Naive B cell (primary cell): ENCODE data around the gene PELO. TPM values are rescaled to one million over a fixed set of nuclear protein-coding genes. Genes with fewer than 3 reads are reported as not detected.

Experiments
- ATAC-seq, 2 donors: fragments of 150-1000 bp; cut with Tn5 transposase; 2 replicates each; pipeline ENCODE4 v1.10.0; 2021; ENCODE audit warnings: low read depth in 2 of 2, mild to moderate bottlenecking in 2 of 2, moderate library complexity in 2 of 2
- DNase-seq: peaks from one replicate; pipeline ENCODE4 v3.0.0; 2022
- H3K27ac Mint-ChIP-seq, 6 donors: one replicate each; pipeline ENCODE4 v1.8.0; 2020 to 2022; ENCODE audit warnings: mild to moderate bottlenecking in 6 of 6, mixed read lengths in 6 of 6, moderate library complexity in 5 of 6, inconsistent platforms in 2 of 6
- H3K27me3 Mint-ChIP-seq, 3 donors: one replicate each; pipeline ENCODE4 v1.8.0; 2021 to 2022; ENCODE audit warnings: mixed read lengths in 3 of 3, mild to moderate bottlenecking in 1 of 3
- H3K36me3 Mint-ChIP-seq, 2 donors: one replicate each; pipeline ENCODE4 v1.8.0; 2020 to 2022; ENCODE audit warnings: mixed read lengths in 2 of 2, inconsistent platforms in 1 of 2, mild to moderate bottlenecking in 1 of 2
- H3K4me1 Mint-ChIP-seq, 3 donors: one replicate each; pipeline ENCODE4 v1.8.0; 2020 to 2022; ENCODE audit warnings: mixed read lengths in 3 of 3, inconsistent platforms in 1 of 3, mild to moderate bottlenecking in 1 of 3, moderate library complexity in 1 of 3
- H3K4me3 Mint-ChIP-seq, 8 donors: one replicate each; pipeline ENCODE4 v1.8.0; 2020 to 2022; ENCODE audit warnings: mild to moderate bottlenecking in 8 of 8, mixed read lengths in 8 of 8, moderate library complexity in 8 of 8, inconsistent platforms in 2 of 8
- H3K9me3 Mint-ChIP-seq, 7 donors: one replicate each; pipeline ENCODE4 v1.8.0; 2020 to 2022; ENCODE audit warnings: mixed read lengths in 7 of 7, mild to moderate bottlenecking in 5 of 7, inconsistent platforms in 2 of 7, moderate library complexity in 1 of 7
- polyA plus RNA-seq, 6 donors: library from polyadenylated mRNA; unstranded; fragments of 300-500 nt; fragmentation: Illumina TruSeq; gene quantifications; one replicate each; pipeline ENCODE4 v1.2.3, GENCODE V29; 2021; ENCODE audit warnings: low read depth in 6 of 6

PELO gene
- polyA plus RNA-seq, 6 donors from 2014 or later = 1.3 to 3.6 (median 1.8) TPM

GRCh38 chr5:52758014-52758413 lies 29.7 kb upstream of the PELO start:
- DNase-seq (no peak), ATAC-seq (no peak)
- Mint-ChIP-seq H3K9me3 (no peaks in the 10 kb centered on the region), H3K27me3 (peaks cover 7 to 12% (median 8%) of the 10 kb centered on the region in 3 donors), H3K4me1 (no peaks in the 10 kb centered on the region), H3K36me3 (no peaks in the 10 kb centered on the region), H3K27ac (no peak overlapping the region), H3K4me3 (no peak overlapping the region)

- no peaks in the 10 kb centered on the region for H3K36me3 Mint-ChIP-seq
- no peak for ATAC-seq
These were observed 28.4 kb upstream of the PELO start for GRCh38 chr5:52759331-52759730.

GRCh38 chr5:52760695-52761366 lies 26.9 kb upstream of the PELO start:
- no peak for DNase-seq
- Mint-ChIP-seq H3K4me3 (no peak overlapping the region), H3K4me1 (no peaks in the 10 kb centered on the region), H3K9me3 (peaks cover 0 to 2% (median 0%) of the 10 kb centered on the region in 7 donors), H3K27me3 (no peaks in the 10 kb centered on the region), H3K36me3 (no peaks in the 10 kb centered on the region), H3K27ac (no peak overlapping the region)
- ATAC-seq = no peak

More at GRCh38 chr5:52759331-52759730, 28.4 kb upstream of the PELO start:
- no peaks in the 10 kb centered on the region for H3K4me1 Mint-ChIP-seq
- H3K4me3 Mint-ChIP-seq = no peak overlapping the region
- H3K27ac Mint-ChIP-seq = no peak overlapping the region
- H3K27me3 Mint-ChIP-seq = no peaks in the 10 kb centered on the region
- H3K9me3 Mint-ChIP-seq = no peaks in the 10 kb centered on the region
- no peak for DNase-seq

GRCh38 chr5:52767217-52767743 lies 20.4 kb upstream of the PELO start:
- Mint-ChIP-seq H3K4me1 (no peaks in the 10 kb centered on the region), H3K36me3 (no peaks in the 10 kb centered on the region), H3K9me3 (peaks cover 0 to 2% (median 0%) of the 10 kb centered on the region in 7 donors), H3K27ac (no peak overlapping the region), H3K27me3 (peaks cover 0 to 2% (median 0%) of the 10 kb centered on the region in 3 donors), H3K4me3 (no peak overlapping the region)
- DNase-seq = no peak
- ATAC-seq = no peak

- DNase-seq = no peak
These were observed 19.8 kb upstream of the PELO start for GRCh38 chr5:52767766-52768480.

GRCh38 chr5:52769061-52769460 lies 18.7 kb upstream of the PELO start:
- no peak for ATAC-seq
- no peaks in the 10 kb centered on the region for H3K36me3 Mint-ChIP-seq
- peaks cover 0 to 2% (median 0%) of the 10 kb centered on the region in 7 donors for H3K9me3 Mint-ChIP-seq
- no peak overlapping the region for H3K27ac Mint-ChIP-seq
- no peak for DNase-seq
- H3K4me3 Mint-ChIP-seq = no peak overlapping the region
- no peaks in the 10 kb centered on the region for H3K4me1 Mint-ChIP-seq
- peaks cover 2 to 12% (median 5%) of the 10 kb centered on the region in 3 donors for H3K27me3 Mint-ChIP-seq

More at GRCh38 chr5:52767766-52768480, 19.8 kb upstream of the PELO start:
- Mint-ChIP-seq H3K27ac (no peak overlapping the region), H3K36me3 (no peaks in the 10 kb centered on the region), H3K27me3 (peaks cover 0 to 8% (median 0%) of the 10 kb centered on the region in 3 donors), H3K4me1 (no peaks in the 10 kb centered on the region), H3K9me3 (peaks cover 0 to 2% (median 0%) of the 10 kb centered on the region in 7 donors), H3K4me3 (no peak overlapping the region)
- ATAC-seq = no peak

- ATAC-seq = no peak
- H3K4me3 Mint-ChIP-seq = no peak overlapping the region
- DNase-seq = no peak
- H3K9me3 Mint-ChIP-seq = peaks cover 0 to 2% (median 0%) of the 10 kb centered on the region in 7 donors
- H3K36me3 Mint-ChIP-seq = no peaks in the 10 kb centered on the region
- no peak overlapping the region for H3K27ac Mint-ChIP-seq
- H3K4me1 Mint-ChIP-seq = no peaks in the 10 kb centered on the region
- H3K27me3 Mint-ChIP-seq = peaks cover 7 to 14% (median 8%) of the 10 kb centered on the region in 3 donors
These were observed 17.3 kb upstream of the PELO start for GRCh38 chr5:52770287-52770939.

GRCh38 chr5:52771343-52772039 lies 16.2 kb upstream of the PELO start:
- DNase-seq (no peak), ATAC-seq (no peak)
- Mint-ChIP-seq H3K4me1 (peaks cover 0 to 5% (median 5%) of the 10 kb centered on the region in 3 donors), H3K27ac (no peak overlapping the region), H3K27me3 (peaks cover 7 to 18% (median 16%) of the 10 kb centered on the region in 3 donors), H3K36me3 (no peaks in the 10 kb centered on the region), H3K4me3 (no peak overlapping the region), H3K9me3 (no peaks in the 10 kb centered on the region)

- peaks cover 0 to 5% (median 5%) of the 10 kb centered on the region in 3 donors for H3K4me1 Mint-ChIP-seq
These were observed 15.0 kb upstream of the PELO start for GRCh38 chr5:52772668-52773067.

GRCh38 chr5:52773342-52773741 lies 14.4 kb upstream of the PELO start:
- DNase-seq = no peak

More at GRCh38 chr5:52772668-52773067, 15.0 kb upstream of the PELO start:
- H3K27ac Mint-ChIP-seq = no peak overlapping the region
- no peaks in the 10 kb centered on the region for H3K9me3 Mint-ChIP-seq
- no peaks in the 10 kb centered on the region for H3K36me3 Mint-ChIP-seq
- DNase-seq (no peak), ATAC-seq (no peak)
- H3K27me3 Mint-ChIP-seq = peaks cover 7 to 18% (median 16%) of the 10 kb centered on the region in 3 donors
- H3K4me3 Mint-ChIP-seq = no peak overlapping the region

GRCh38 chr5:52774005-52774410 lies 13.7 kb upstream of the PELO start:
- ATAC-seq (no peak), DNase-seq (no peak)
- H3K4me3 Mint-ChIP-seq = no peak overlapping the region
- peaks cover 0 to 5% (median 5%) of the 10 kb centered on the region in 3 donors for H3K4me1 Mint-ChIP-seq
- H3K36me3 Mint-ChIP-seq = no peaks in the 10 kb centered on the region
- H3K9me3 Mint-ChIP-seq = no peaks in the 10 kb centered on the region
- peaks cover 7 to 21% (median 16%) of the 10 kb centered on the region in 3 donors for H3K27me3 Mint-ChIP-seq
- H3K27ac Mint-ChIP-seq = peak overlapping the region in 1 of 6 donors; percentile 8

More at GRCh38 chr5:52773342-52773741, 14.4 kb upstream of the PELO start:
- Mint-ChIP-seq H3K36me3 (no peaks in the 10 kb centered on the region), H3K27me3 (peaks cover 7 to 21% (median 16%) of the 10 kb centered on the region in 3 donors), H3K27ac (no peak overlapping the region), H3K9me3 (no peaks in the 10 kb centered on the region), H3K4me1 (peaks cover 0 to 5% (median 5%) of the 10 kb centered on the region in 3 donors), H3K4me3 (no peak overlapping the region)
- ATAC-seq = no peak

GRCh38 chr5:52776116-52776515 lies 11.6 kb upstream of the PELO start:
- H3K4me3 Mint-ChIP-seq = no peak overlapping the region
- no peak for DNase-seq
- no peaks in the 10 kb centered on the region for H3K9me3 Mint-ChIP-seq
- no peak for ATAC-seq
- peaks cover 0 to 5% (median 5%) of the 10 kb centered on the region in 3 donors for H3K4me1 Mint-ChIP-seq
- no peaks in the 10 kb centered on the region for H3K36me3 Mint-ChIP-seq
- no peak overlapping the region for H3K27ac Mint-ChIP-seq
- H3K27me3 Mint-ChIP-seq = peaks cover 11 to 26% (median 20%) of the 10 kb centered on the region in 3 donors

GRCh38 chr5:52777186-52777585 lies 10.5 kb upstream of the PELO start:
- no peaks in the 10 kb centered on the region for H3K9me3 Mint-ChIP-seq
- no peak overlapping the region for H3K27ac Mint-ChIP-seq
- no peak for DNase-seq
- no peak overlapping the region for H3K4me3 Mint-ChIP-seq
- no peaks in the 10 kb centered on the region for H3K36me3 Mint-ChIP-seq
- peaks cover 18 to 35% (median 31%) of the 10 kb centered on the region in 3 donors for H3K27me3 Mint-ChIP-seq
- ATAC-seq = no peak
- peaks cover 0 to 5% (median 5%) of the 10 kb centered on the region in 3 donors for H3K4me1 Mint-ChIP-seq
